GM12892 (cell line): ENCODE data around the gene CIBAR2.

Experiments
- DNase-seq: peaks from one replicate; pipeline ENCODE4 v3.0.0; 2011; ENCODE audit not compliant: insufficient read length
- FAIRE-seq: peaks from 2 replicates; lab custom pipeline; 2011; peaks lifted over from hg19 to GRCh38; lab: Jason Lieb, UNC
- POLR2A ChIP-seq: IDR thresholded peaks from 2 replicates; pipeline ENCODE4 v1.6.1; 2011; ENCODE audit warnings: low read depth, low read length, control low read depth
- POLR2AphosphoS5 ChIP-seq: IDR thresholded peaks from 2 replicates; pipeline ENCODE4 v1.6.1; 2011; ENCODE audit warnings: low read depth, low read length, control low read depth
- TAF1 ChIP-seq: IDR thresholded peaks from 2 replicates; pipeline ENCODE4 v1.6.1; 2011; ENCODE audit warnings: low read depth, mild to moderate bottlenecking, control low read depth, low read length, borderline replicate concordance

Gene CIBAR2

GRCh38 chr16:85151603-85152413 is 39.5 kb upstream of the CIBAR2 start:
- FAIRE-seq (no peak), DNase-seq (peak; percentile 63)
- TF ChIP-seq POLR2A = peak; percentile 45; the same call in 1 of the 2 replicates
- TF ChIP-seq TAF1 = no peak
- TF ChIP-seq POLR2AphosphoS5 = no peak

- DNase-seq (no peak), FAIRE-seq (no peak)
- TF ChIP-seq TAF1 (no peak), POLR2AphosphoS5 (no peak), POLR2A (no peak)
Observed at GRCh38 chr16:85151079-85151602, 38.9 kb upstream of the CIBAR2 start.

GRCh38 chr16:85150331-85150940 is 38.2 kb upstream of the CIBAR2 start:
- FAIRE-seq (no peak), DNase-seq (no peak)
- TF ChIP-seq POLR2A = no peak
- TF ChIP-seq TAF1 = no peak
- TF ChIP-seq POLR2AphosphoS5 = no peak

- TF ChIP-seq POLR2AphosphoS5 = no peak
- DNase-seq = no peak
- no peak for FAIRE-seq
Observed at GRCh38 chr16:85149776-85150175, 37.5 kb upstream of the CIBAR2 start.

- no peak for FAIRE-seq
- DNase-seq = no peak
- TF ChIP-seq POLR2AphosphoS5 = no peak
- no peak for TF ChIP-seq POLR2A
- TF ChIP-seq TAF1 = no peak
Observed at GRCh38 chr16:85148931-85149330, 36.7 kb upstream of the CIBAR2 start.

- DNase-seq (no peak), FAIRE-seq (no peak)
- TF ChIP-seq TAF1 (no peak), POLR2AphosphoS5 (no peak), POLR2A (no peak)
Observed at GRCh38 chr16:85146922-85147651, 34.8 kb upstream of the CIBAR2 start.

GRCh38 chr16:85146532-85146797 is 34.2 kb upstream of the CIBAR2 start:
- TF ChIP-seq TAF1 = no peak

GRCh38 chr16:85145734-85146531 is 33.7 kb upstream of the CIBAR2 start:
- FAIRE-seq (no peak), DNase-seq (no peak)
- TF ChIP-seq POLR2A (no peak), TAF1 (no peak), POLR2AphosphoS5 (no peak)

More at GRCh38 chr16:85146532-85146797, 34.2 kb upstream of the CIBAR2 start:
- FAIRE-seq (no peak), DNase-seq (no peak)

GRCh38 chr16:85145188-85145587 is 32.9 kb upstream of the CIBAR2 start:
- TF ChIP-seq TAF1 (no peak), POLR2A (no peak), POLR2AphosphoS5 (no peak)
- FAIRE-seq = no peak

GRCh38 chr16:85144026-85144915 is 32.0 kb upstream of the CIBAR2 start:
- FAIRE-seq (no peak), DNase-seq (no peak)
- no peak for TF ChIP-seq POLR2AphosphoS5
- no peak for TF ChIP-seq TAF1
- TF ChIP-seq POLR2A = no peak

More at GRCh38 chr16:85145188-85145587, 32.9 kb upstream of the CIBAR2 start:
- no peak for DNase-seq
